HG03064 (cell line): Measurements from ENCODE around the gene TCF12.

Experiments
- ATAC-seq: cut with Tn5 transposase; IDR thresholded peaks from one replicate; pipeline ENCODE4 v1.9.1; 2021; ENCODE audit warnings: low read depth; ENCODE audit not compliant: unreplicated experiment

Gene TCF12

DNA sequence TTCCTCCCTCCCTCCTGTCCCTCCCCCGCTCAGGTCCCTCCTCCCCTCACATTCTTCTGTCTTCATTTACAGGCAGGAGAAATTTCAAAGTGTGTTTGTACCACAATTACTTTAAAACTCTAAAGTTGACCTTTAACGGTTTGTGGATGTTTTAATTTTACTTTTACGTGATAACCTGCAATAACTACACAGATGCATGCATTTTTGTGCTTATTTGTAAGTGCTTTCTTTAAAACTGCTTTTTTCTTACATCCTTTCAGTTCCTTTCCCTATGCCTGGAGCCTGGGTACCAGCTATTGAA lies 406.1 kb downstream of the TCF12 start:
- no peak for ATAC-seq

DNA sequence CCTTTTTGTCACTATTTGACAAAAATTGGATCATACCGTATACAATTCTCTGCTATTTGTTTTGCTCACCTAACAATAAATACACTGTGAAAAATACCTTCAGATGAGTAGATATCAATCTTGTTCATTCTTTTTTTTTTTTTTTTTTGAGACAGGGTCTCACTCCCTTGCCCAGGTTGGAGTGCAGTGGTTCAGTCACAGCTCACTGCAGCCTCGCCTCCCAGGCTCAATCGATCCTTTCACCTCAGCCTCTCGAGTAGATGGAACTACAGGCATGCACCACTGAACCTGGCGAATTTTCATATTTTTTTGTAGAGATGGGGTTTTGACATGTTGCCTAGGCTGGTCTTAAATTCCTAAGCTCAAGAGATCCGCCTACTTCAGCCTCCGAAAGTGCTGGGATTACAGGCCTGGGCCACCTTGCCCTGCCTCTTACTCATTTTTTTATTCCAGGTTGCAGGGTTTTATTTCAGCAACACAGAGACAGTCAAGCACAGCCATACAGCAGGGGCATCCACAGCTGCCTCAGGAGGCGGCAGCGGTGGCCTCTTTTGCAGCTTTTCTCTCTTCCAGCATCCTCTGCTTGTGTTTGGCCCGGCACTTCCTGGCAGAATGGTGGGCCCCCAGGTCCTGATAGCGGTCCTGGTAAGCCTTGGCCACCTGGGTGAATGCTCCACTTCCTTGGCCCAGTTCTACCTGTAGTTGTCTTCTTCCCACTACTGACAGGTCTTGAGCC lies 406.7 kb downstream of the TCF12 start:
- ATAC-seq = no peak

DNA sequence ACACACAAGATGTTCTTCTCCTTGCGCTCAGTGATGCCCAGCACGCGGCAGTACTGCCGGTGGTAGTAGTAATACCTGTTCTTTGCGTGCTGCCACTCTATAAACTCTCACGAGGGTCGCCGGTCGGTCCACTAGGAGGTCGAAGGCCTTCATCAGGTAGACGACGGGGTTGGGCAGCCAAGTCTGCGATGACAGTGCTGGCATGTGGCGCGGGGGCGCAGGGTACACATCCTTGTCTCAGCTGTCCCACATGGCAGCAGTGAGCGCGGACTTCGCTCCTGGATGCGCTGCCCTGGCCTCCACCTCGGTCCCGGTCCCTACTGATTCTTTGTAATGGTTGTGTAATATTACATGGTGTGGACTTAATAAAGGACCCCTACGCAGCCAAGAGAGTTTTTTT lies 407.8 kb downstream of the TCF12 start:
- ATAC-seq = no peak

DNA sequence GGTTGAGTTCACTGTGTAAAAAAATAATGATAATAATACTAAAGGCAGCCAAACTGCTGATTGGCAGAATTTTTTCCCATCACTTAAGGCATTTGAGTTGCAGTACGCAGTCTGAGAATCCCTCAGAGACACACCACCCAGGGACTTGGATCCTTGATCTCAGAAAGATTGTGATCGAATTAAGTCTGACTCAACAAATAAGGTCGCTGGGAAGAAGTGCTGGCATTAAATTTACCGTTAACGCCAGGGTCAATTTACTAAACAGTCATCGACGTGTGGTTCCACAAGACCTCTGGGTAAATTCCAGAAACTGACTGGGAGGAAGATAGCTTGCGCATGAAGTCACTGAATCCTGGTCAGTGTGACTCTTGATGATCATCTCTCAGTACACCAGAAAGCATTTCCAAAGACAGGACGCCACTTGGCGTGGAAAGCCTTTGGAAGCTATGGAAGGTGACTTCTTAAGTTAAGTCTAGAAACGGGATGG lies 409.6 kb downstream of the TCF12 start:
- ATAC-seq = no peak

DNA sequence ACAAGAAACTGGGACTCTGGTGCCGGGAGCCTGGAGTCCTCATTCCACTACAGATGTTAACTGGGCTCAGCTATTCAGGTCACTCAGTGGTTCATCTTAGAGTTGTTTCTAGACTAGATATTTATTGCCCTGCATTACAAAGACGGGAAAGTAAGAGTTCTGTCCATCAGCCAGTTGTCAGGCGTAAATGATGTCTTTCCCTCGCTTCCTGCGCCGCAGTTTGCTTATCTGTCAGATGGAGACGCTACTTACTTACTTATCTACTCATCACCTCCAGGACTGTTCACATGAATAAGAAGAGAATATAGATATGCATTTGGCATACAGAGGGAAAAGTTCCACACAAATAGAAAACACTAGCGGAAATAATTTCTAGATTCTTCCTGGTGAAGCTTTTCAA lies 410.0 kb downstream of the TCF12 start:
- ATAC-seq = no peak

DNA sequence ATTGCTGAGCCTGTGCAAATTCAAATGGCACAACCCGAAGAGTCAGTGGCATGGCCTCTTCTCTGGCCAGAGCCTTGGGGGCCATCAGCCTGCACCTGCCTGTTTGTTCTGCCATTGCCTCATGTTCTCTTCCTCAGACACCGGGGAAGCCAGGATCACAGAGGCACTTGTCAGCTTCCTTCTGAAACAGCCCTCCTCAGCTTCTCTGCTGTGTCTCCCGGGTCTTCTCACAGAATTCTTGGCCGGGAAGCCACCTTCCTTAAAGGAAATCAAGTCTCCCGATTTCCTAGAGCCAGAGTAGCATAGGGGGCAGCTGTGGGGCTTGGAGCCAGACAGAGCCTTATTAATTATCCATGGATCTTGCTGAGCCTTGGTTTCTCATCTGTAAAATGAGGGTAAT lies 410.5 kb downstream of the TCF12 start:
- ATAC-seq = no peak

DNA sequence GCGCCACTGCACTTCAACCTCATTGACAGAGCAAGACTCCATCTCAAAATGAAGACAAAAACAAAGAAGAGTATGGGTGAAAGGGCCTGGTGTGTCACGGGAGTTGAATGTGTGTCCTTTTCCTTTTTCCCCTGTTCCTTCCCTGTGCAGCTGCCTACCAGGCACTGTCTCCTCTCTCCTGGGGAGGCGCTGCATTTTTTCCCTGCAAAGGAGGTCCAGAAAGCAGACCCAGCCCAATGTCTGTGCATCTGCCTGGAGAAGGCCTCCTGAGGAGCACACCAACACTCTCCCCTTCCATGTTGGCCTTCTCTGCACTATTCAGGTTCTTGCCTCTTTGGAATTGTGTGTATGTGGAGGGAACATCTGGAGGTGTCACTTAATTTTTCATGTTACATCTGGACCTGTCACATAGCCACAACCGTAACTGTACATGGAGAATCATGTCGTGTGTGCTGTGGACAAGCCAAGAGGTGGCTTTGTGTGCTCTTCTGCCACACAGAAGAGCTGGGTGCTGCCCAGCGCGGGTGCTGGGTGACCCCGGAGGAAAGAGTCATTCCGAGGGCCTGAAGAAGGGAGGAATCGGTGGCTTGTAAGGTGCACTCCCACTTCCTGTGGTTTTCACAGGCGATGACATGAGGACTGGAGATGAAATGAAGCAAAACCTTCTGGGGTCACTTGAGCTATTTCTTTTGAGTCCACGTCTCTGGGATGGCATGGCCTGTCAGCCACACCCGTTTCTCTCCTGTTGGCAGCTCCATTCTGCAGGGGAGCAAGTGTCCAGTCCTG lies 411.3 kb downstream of the TCF12 start:
- ATAC-seq = no peak

DNA sequence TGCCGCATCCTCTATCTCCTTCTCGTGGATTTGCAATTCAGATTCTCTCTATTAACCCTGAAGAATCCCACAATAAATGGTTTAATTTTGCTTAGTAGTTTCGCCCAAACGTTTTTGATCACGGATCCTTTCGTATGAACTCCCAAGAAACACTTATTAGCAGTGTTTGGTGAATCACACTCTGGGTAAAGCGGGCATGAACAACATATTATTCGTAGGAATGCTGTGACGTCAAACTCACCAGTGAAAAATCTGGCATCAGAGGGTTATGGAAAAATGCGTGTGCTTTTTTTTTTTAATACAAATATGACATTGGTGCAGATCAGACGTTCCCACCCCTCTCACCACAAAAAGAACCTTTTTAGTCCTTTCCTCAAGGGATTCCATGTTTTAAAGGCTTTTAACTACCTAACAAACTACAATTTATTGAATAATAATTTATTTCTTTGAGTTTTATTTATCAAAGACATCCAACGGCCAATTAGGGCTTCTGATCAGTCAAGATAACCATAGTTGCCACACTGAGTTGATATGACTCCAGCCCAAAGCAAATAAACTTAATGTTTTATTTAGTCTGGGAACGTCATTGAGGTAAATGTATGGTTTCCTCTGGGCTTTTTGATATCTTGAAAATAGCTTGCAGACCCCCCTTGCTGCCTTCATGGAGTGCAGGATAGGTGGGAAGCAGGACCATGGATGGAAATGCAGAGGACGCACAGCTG lies 412.3 kb downstream of the TCF12 start:
- ATAC-seq = no peak

DNA sequence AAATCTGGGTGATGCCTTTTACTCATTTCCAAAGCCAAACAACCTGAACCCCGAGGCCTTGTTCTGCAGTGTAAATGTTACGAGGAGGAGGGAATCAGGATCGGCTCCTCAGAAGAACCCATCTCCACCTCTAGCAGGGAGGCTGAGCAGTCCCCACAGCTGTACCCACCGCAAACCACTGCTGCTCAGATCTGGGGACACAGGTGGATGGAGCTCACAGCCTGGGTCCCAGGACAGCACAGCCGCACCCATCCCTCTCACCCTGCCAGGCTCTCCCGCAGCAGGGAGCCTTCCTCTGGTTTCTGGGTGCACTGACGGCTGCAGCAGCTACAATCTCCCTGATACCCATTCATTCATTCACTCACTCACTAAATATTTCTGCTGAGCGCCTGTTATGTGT lies 413.9 kb downstream of the TCF12 start:
- no peak for ATAC-seq

DNA sequence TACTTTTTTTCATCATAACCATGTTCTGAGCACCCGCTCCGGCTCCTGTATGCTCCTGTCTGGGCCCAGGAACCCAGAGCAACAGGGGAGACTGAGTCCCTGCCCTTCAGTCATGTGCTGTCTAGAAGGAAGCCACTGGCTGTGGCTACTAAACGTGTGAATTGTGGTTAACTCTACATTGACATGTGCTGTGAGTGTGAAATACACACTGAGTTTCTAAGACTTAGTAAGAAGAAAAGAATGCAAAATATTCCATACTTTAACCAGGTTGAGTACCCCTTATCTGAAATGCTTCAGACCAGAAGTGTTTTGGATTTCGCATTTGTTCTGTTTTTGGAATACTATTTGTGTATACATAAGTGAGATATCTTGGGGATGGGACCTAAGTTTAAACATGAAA lies 415.0 kb downstream of the TCF12 start:
- no peak for ATAC-seq

DNA sequence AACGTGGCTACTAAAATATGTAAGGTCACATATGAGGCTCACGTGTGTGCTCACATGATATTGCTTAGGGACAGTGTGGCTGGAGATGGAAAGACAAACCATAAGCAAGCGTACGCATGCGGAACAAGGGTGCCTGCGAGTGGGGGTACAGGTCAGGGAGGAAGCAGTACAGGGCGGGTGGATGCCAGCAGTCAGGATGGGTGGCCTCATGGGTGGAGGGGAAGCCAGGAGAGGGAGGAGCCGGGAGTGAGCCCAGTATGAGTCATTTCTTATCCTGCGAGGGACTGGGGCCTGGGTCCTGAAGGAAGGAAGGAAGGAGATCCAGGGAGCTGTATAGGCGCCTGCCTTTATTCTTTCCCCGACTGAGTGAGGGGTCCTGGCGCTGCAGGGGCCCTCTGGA lies 415.8 kb downstream of the TCF12 start:
- ATAC-seq = no peak

DNA sequence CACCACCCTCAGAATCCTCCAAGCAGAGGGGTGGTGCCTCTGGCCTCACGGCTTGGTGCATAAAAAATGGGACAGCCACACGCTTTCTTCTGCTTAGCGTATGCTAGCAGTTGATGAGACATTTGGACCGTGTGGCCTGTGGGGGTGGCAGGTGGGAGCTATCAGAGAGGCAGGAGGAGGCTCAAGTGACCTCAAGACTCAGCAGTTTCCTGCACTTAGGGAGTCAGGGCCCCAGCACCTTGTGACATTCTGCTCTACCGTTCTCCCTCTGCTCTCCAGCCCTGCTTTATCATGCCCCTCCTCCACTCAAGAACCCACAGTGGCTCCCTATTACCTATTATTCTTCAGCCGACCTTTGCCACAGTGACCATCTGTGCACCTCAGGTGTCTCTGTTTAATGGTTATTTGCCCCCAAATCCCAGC lies 416.9 kb downstream of the TCF12 start:
- no peak for ATAC-seq

DNA sequence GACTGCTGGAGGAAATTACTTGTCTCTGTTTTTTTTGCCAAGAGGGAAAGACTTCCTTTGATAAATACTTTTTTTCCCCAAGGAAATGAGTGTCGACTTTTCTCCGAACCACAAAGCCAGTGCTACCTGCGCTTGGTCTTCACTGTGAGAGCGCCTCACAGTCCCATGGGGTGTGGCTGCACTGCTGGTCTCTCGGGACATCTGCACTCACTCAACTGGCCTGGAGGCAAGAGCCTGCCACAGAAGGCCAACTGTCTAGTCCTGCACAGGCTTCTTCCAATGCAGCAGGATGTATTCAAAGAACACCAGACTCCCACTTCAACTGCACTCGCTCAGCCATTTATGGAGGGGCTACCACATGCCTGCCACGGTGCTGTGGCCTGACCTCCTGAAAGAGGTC lies 417.3 kb downstream of the TCF12 start:
- ATAC-seq = no peak

DNA sequence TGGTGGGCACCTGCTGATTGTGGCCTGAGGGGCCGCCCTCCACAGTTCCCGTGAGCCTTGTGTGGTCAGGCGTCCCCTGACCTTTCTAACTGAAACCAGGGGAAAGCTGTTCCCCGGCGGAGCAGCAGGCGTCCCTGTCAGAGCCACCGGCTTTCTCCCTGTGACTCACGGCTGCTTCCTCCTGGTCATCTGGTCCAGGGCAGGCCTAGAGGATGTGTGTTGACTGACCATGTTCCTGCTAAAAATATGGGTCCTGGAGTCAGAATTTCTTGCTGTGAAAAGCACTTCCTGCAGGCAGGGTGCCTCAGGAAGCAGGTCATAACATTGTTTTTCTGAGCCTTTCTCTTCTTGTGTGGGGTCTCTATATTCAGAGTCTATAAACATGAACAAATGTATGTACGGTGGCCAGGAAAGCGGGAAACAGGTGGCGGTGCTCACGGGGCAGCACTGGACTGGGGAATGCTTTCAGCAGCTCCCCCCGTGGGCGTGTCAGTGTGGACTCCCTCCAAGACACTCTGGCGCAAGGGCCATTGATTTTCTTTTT lies 419.5 kb downstream of the TCF12 start:
- no peak for ATAC-seq

DNA sequence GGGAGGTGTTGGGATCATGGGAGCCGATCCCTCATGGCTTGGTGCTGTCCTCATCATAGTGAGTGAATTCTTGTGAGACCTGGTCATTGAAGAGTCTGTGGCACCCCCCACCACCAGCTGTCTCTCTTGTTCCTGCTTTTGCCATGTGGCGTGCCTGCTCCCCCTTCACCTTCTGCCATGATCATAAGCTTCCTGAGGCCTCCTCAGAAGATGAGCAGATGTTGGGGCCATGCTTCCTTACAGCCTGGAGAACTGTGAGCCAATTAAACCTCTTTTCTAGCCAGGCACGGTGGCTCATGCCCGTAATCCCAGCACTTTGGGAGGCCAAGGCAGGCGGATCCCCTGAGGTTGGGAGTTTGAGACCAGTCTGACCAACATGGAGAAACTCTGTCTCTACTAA lies 420.9 kb downstream of the TCF12 start:
- ATAC-seq = no peak
